SK-N-SH (cell line): ENCODE results near the gene PBX3. TPM values are rescaled to one million over a fixed set of nuclear protein-coding genes. Genes with fewer than 3 reads are reported as not detected.
A peak's percentile ranks its signal among the peaks of the same experiment; 100 is the strongest.

Source experiments
- CTCF ChIA-PET: fragments of 300-600, 350-600 bp; formaldehyde crosslinking; extraction: SDS; loops from one replicate; lab custom pipeline; 2021; lab: Yijun Ruan, JAX
- POLR2A ChIA-PET: fragments of 350-600 bp; sonication (Branson Sonifier 250); formaldehyde crosslinking; extraction: SDS; loops from one replicate; lab custom pipeline; 2020; ENCODE audit warnings: antibody characterized with exemption, inconsistent platforms; lab: Yijun Ruan, JAX
- DNase-seq: peaks from one replicate; pipeline ENCODE4 v3.0.0; 2012
- H2AFZ ChIP-seq: fragments of 200-600 bp; sonication (generic); 2 replicates; pipeline ENCODE4 v1.8.1; 2016; ENCODE audit warnings: antibody characterized with exemption, mild to moderate bottlenecking, low read depth
- H3F3A ChIP-seq: fragments of 200-600 bp; sonication (generic); replicated peaks from 2 replicates; pipeline ENCODE3; 2016; ENCODE audit warnings: antibody characterized with exemption, mild to moderate bottlenecking; ENCODE audit not compliant: insufficient read depth
- H3K27ac ChIP-seq, 2 experiments: fragments of 200-500 bp in 1 of 2; fragments of 200-600 bp in 1 of 2; sonication (Bioruptor generic) in 1 of 2; sonication (generic), shearing (Covaris generic) in 1 of 2; 2 replicates each; pipeline versions ENCODE4 v1.5.1 to v1.6.1; 2014 to 2016; ENCODE audit warnings: low read depth in 2 of 2, inconsistent platforms in 1 of 2, low read length in 1 of 2, mild to moderate bottlenecking in 1 of 2, mixed read lengths in 1 of 2
- H3K27me3 ChIP-seq: fragments of 200-600 bp; sonication (generic), shearing (Covaris generic); 2 replicates; pipeline ENCODE4 v1.6.1; 2016; ENCODE audit warnings: mixed run types; ENCODE audit not compliant: insufficient read depth
- H3K36me3 ChIP-seq, 2 experiments: fragments of 200-500 bp in 1 of 2; fragments of 200-600 bp in 1 of 2; sonication (Bioruptor generic) in 1 of 2; sonication (generic) in 1 of 2; replicated peaks in 1 of 2; 2 replicates each; pipeline versions ENCODE3 to v1.5.1; 2014 to 2016; ENCODE audit warnings: low read length in 1 of 2, mild to moderate bottlenecking in 1 of 2; ENCODE audit not compliant: insufficient read depth in 2 of 2, control insufficient read depth in 1 of 2
- H3K4me1 ChIP-seq, 2 experiments: fragments of 200-500 bp in 1 of 2; fragments of 200-600 bp in 1 of 2; sonication (Bioruptor generic) in 1 of 2; sonication (generic), shearing (Covaris generic) in 1 of 2; 2 replicates each; pipeline versions ENCODE4 v1.5.1 to v1.6.1; 2014 to 2016; ENCODE audit warnings: low read depth in 1 of 2, low read length in 1 of 2, mixed run types in 1 of 2; ENCODE audit not compliant: insufficient read depth in 2 of 2, control insufficient read depth in 1 of 2
- H3K4me2 ChIP-seq: fragments of 200-600 bp; sonication (generic), shearing (Covaris generic); 2 replicates; pipeline ENCODE4 v1.6.1; 2017; ENCODE audit warnings: mixed run types
- H3K4me3 ChIP-seq, 2 experiments: fragments of 200-500 bp in 1 of 2; fragments of 200-600 bp in 1 of 2; sonication (Bioruptor generic) in 1 of 2; sonication (generic), shearing (Covaris generic) in 1 of 2; 2 replicates each; pipeline versions ENCODE4 v1.5.1 to v1.8.1; 2014 to 2016; ENCODE audit warnings: low read depth in 2 of 2, inconsistent platforms in 1 of 2, low read length in 1 of 2, mild to moderate bottlenecking in 1 of 2, mixed read lengths in 1 of 2, moderate library complexity in 1 of 2
- H3K79me2 ChIP-seq: fragments of 200-600 bp; sonication (generic); 2 replicates; pipeline ENCODE4 v1.8.1; 2017; ENCODE audit warnings: mild to moderate bottlenecking; ENCODE audit not compliant: insufficient read depth
- H3K9ac ChIP-seq: fragments of 200-600 bp; sonication (generic); 2 replicates; pipeline ENCODE4 v1.6.1; 2017; ENCODE audit warnings: mixed run types
- H3K9me2 ChIP-seq: fragments of 200-600 bp; sonication (generic); 2 replicates; pipeline ENCODE4 v1.6.1; 2017; ENCODE audit warnings: mixed run types
- H3K9me3 ChIP-seq: fragments of 200-600 bp; sonication (generic); 2 replicates; pipeline ENCODE4 v1.6.1; 2017; ENCODE audit warnings: mixed run types, mild to moderate bottlenecking, moderate library complexity
- H4K20me1 ChIP-seq: fragments of 200-600 bp; sonication (generic); 2 replicates; pipeline ENCODE4 v1.6.1; 2017; ENCODE audit warnings: mild to moderate bottlenecking, mixed run types; ENCODE audit not compliant: insufficient read depth
- ELF1 ChIP-seq: IDR thresholded peaks from 2 replicates; pipeline ENCODE4 v1.4.0; 2012
- EP300 ChIP-seq, 2 experiments: IDR thresholded peaks; 2 replicates each; pipeline versions ENCODE4 v1.4.0 to v1.6.1; 2012; ENCODE audit warnings: borderline replicate concordance in 1 of 2, low read depth in 1 of 2, low read length in 1 of 2
- FOSL2 ChIP-seq: IDR thresholded peaks from 2 replicates; pipeline ENCODE4 v1.4.0; 2012; ENCODE audit warnings: low read depth, mild to moderate bottlenecking, moderate library complexity, borderline replicate concordance
- FOXM1 ChIP-seq: IDR thresholded peaks from 2 replicates; pipeline ENCODE4 v1.4.0; 2012; ENCODE audit warnings: low read depth, mild to moderate bottlenecking
- GATA2 ChIP-seq: sonication (generic); formaldehyde crosslinking; IDR thresholded peaks from 2 replicates; pipeline ENCODE4 v1.5.0; 2020; ENCODE audit warnings: mild to moderate bottlenecking, missing genetic modification reagents
- MEF2A ChIP-seq: IDR thresholded peaks from 2 replicates; pipeline ENCODE4 v1.4.0; 2012; ENCODE audit warnings: low read depth, borderline replicate concordance
- MXI1 ChIP-seq: IDR thresholded peaks from 2 replicates; pipeline ENCODE4 v1.6.1; 2012; ENCODE audit warnings: mild to moderate bottlenecking, low read depth, low read length, improper control_type of control experiment
- NRF1 ChIP-seq: IDR thresholded peaks from 2 replicates; pipeline ENCODE4 v1.6.1; 2012; ENCODE audit warnings: low read depth, mild to moderate bottlenecking, low read length
- POLR2AphosphoS5 ChIP-seq: IDR thresholded peaks from 2 replicates; pipeline ENCODE4 v1.6.1; 2012; ENCODE audit warnings: low read depth, low read length
- RCOR1 ChIP-seq: fragments of 150-350 bp; IDR thresholded peaks from 2 replicates; pipeline ENCODE4 v1.6.1; 2017; ENCODE audit warnings: antibody characterized with exemption, low read length
- RXRA ChIP-seq: IDR thresholded peaks from 2 replicates; pipeline ENCODE4 v1.4.0; 2012; ENCODE audit warnings: low read depth, mild to moderate bottlenecking, borderline replicate concordance
- SIN3A ChIP-seq: IDR thresholded peaks from 2 replicates; pipeline ENCODE4 v1.6.1; 2012; ENCODE audit warnings: low read depth, mild to moderate bottlenecking, low read length, moderate library complexity, borderline replicate concordance
- TAF1 ChIP-seq: IDR thresholded peaks from 2 replicates; pipeline ENCODE4 v1.6.1; 2012; ENCODE audit warnings: low read depth, mild to moderate bottlenecking, low read length, moderate library complexity, borderline replicate concordance
- TCF12 ChIP-seq: IDR thresholded peaks from 2 replicates; pipeline ENCODE4 v1.4.0; 2012
- WGBS: methylation state at CpG from one replicate; pipeline ENCODE4 v1.1.6; 2017; ENCODE audit warnings: low lambda C conversion rate; 5-methylcytosine and 5-hydroxymethylcytosine counted together
- polyA plus RNA-seq, 3 experiments: library from polyadenylated mRNA; depleted of rRNA; stranded (reverse); fragments of >200 nt; gene quantifications; 2 replicates each; pipeline ENCODE4 v1.2.3, GENCODE V29; 2012
- TF ChIP-seq, protein P1 (sequence below): IDR thresholded peaks from 2 replicates; pipeline ENCODE4; 2012
- TF ChIP-seq, protein P2 (sequence below): IDR thresholded peaks from 2 replicates; pipeline ENCODE4 v1.4.0; 2012; ENCODE audit warnings: low read depth
- TF ChIP-seq, protein P3 (sequence below): fragments of 150-350 bp; IDR thresholded peaks from 2 replicates; pipeline ENCODE4 v1.6.1; 2017; ENCODE audit warnings: antibody characterized with exemption, low read length, low read depth, borderline replicate concordance
- TF ChIP-seq, protein P4 (sequence below): IDR thresholded peaks from 2 replicates; pipeline ENCODE4 v1.6.1; 2012; ENCODE audit warnings: mild to moderate bottlenecking, low read depth, low read length, moderate library complexity
- TF ChIP-seq, protein P5 (sequence below): fragments of 200-600 bp; sonication (generic); IDR thresholded peaks from 2 replicates; pipeline ENCODE4 v1.6.1; 2017; ENCODE audit warnings: antibody characterized with exemption, mild to moderate bottlenecking, moderate library complexity
- TF ChIP-seq, protein P6 (sequence below): IDR thresholded peaks from 2 replicates; pipeline ENCODE4 v1.4.0; 2012; ENCODE audit warnings: low read depth, borderline replicate concordance

Gene PBX3
- polyA plus RNA-seq, 1 of the 3 experiments (the other 2 are of a cell fraction), result 73.0 TPM

DNA sequence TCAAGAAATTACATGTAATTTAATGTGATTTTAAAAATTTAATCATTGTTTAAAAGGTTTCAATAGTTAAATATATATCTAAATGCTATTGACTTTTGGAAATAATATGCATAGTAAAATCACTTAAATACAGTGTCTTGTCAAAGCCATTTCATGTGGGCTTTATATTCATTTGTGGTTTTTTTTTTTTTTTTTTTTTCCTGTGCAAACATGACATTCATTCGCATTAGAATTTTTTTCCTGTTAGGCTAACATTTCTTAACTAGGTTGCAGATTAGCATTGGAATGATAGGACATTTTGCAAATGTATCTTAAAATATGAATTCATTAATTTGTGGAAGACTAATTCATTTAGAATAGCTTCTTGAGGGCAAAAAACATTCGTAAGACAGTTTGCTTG lies 149.8 kb downstream of the PBX3 start:
- POLR2A ChIA-PET, result no interaction called here
- peaks cover 0 to 43% of the 10 kb centered on the region in 2 experiments; a peak in 3 of 4 replicates for H3K4me1 ChIP-seq

More for the DNA sequence above, 149.8 kb downstream of the PBX3 start:
- peak overlapping the region in 1 of 2 experiments; percentile 14; a peak in 1 of 4 replicates for H3K27ac ChIP-seq
- TF ChIP-seq MEF2A (no peak), TCF12 (no peak), ELF1 (no peak), RCOR1 (no peak), GATA2 (no peak), MXI1 (no peak), EP300 (IDR thresholded peaks at IDR 0.05; ENCODE audit: borderline replicate concordance in 1 of 2, low read depth in 1 of 2, low read length in 1 of 2) (no peak), POLR2AphosphoS5 (no peak), RXRA (no peak), SIN3A (no peak), FOXM1 (no peak), TAF1 (no peak), FOSL2 (no peak), NRF1 (no peak)
- TF ChIP-seq, protein P1, sequence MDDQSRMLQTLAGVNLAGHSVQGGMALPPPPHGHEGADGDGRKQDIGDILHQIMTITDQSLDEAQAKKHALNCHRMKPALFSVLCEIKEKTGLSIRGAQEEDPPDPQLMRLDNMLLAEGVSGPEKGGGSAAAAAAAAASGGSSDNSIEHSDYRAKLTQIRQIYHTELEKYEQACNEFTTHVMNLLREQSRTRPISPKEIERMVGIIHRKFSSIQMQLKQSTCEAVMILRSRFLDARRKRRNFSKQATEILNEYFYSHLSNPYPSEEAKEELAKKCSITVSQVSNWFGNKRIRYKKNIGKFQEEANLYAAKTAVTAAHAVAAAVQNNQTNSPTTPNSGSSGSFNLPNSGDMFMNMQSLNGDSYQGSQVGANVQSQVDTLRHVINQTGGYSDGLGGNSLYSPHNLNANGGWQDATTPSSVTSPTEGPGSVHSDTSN, result no peak
- TF ChIP-seq, protein P2, sequence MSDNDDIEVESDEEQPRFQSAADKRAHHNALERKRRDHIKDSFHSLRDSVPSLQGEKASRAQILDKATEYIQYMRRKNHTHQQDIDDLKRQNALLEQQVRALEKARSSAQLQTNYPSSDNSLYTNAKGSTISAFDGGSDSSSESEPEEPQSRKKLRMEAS, result no peak
- TF ChIP-seq, protein P3, sequence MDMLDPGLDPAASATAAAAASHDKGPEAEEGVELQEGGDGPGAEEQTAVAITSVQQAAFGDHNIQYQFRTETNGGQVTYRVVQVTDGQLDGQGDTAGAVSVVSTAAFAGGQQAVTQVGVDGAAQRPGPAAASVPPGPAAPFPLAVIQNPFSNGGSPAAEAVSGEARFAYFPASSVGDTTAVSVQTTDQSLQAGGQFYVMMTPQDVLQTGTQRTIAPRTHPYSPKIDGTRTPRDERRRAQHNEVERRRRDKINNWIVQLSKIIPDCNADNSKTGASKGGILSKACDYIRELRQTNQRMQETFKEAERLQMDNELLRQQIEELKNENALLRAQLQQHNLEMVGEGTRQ, result no peak
- TF ChIP-seq, protein P4, sequence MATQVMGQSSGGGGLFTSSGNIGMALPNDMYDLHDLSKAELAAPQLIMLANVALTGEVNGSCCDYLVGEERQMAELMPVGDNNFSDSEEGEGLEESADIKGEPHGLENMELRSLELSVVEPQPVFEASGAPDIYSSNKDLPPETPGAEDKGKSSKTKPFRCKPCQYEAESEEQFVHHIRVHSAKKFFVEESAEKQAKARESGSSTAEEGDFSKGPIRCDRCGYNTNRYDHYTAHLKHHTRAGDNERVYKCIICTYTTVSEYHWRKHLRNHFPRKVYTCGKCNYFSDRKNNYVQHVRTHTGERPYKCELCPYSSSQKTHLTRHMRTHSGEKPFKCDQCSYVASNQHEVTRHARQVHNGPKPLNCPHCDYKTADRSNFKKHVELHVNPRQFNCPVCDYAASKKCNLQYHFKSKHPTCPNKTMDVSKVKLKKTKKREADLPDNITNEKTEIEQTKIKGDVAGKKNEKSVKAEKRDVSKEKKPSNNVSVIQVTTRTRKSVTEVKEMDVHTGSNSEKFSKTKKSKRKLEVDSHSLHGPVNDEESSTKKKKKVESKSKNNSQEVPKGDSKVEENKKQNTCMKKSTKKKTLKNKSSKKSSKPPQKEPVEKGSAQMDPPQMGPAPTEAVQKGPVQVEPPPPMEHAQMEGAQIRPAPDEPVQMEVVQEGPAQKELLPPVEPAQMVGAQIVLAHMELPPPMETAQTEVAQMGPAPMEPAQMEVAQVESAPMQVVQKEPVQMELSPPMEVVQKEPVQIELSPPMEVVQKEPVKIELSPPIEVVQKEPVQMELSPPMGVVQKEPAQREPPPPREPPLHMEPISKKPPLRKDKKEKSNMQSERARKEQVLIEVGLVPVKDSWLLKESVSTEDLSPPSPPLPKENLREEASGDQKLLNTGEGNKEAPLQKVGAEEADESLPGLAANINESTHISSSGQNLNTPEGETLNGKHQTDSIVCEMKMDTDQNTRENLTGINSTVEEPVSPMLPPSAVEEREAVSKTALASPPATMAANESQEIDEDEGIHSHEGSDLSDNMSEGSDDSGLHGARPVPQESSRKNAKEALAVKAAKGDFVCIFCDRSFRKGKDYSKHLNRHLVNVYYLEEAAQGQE, result no peak
- TF ChIP-seq, protein P5, sequence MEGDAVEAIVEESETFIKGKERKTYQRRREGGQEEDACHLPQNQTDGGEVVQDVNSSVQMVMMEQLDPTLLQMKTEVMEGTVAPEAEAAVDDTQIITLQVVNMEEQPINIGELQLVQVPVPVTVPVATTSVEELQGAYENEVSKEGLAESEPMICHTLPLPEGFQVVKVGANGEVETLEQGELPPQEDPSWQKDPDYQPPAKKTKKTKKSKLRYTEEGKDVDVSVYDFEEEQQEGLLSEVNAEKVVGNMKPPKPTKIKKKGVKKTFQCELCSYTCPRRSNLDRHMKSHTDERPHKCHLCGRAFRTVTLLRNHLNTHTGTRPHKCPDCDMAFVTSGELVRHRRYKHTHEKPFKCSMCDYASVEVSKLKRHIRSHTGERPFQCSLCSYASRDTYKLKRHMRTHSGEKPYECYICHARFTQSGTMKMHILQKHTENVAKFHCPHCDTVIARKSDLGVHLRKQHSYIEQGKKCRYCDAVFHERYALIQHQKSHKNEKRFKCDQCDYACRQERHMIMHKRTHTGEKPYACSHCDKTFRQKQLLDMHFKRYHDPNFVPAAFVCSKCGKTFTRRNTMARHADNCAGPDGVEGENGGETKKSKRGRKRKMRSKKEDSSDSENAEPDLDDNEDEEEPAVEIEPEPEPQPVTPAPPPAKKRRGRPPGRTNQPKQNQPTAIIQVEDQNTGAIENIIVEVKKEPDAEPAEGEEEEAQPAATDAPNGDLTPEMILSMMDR, result no peak
- TF ChIP-seq, protein P6, sequence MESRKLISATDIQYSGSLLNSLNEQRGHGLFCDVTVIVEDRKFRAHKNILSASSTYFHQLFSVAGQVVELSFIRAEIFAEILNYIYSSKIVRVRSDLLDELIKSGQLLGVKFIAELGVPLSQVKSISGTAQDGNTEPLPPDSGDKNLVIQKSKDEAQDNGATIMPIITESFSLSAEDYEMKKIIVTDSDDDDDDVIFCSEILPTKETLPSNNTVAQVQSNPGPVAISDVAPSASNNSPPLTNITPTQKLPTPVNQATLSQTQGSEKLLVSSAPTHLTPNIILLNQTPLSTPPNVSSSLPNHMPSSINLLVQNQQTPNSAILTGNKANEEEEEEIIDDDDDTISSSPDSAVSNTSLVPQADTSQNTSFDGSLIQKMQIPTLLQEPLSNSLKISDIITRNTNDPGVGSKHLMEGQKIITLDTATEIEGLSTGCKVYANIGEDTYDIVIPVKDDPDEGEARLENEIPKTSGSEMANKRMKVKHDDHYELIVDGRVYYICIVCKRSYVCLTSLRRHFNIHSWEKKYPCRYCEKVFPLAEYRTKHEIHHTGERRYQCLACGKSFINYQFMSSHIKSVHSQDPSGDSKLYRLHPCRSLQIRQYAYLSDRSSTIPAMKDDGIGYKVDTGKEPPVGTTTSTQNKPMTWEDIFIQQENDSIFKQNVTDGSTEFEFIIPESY, result no peak
- no peaks in the 10 kb centered on the region for H3K9me3 ChIP-seq
- 63% methylated on average over 2 of the region's 2 CpGs for WGBS
- H3F3A ChIP-seq, result peaks cover 10% of the 10 kb centered on the region
- H3K9me2 ChIP-seq, result no peaks in the 10 kb centered on the region
- no peak overlapping the region for H3K4me2 ChIP-seq
- DNase-seq, result no peak
- CTCF ChIA-PET, result interaction anchor here (1.2 to 1.4 kb wide), 2 partner anchors 25 to 338 kb away, joined by 3 to 4 read pairs; no protein-coding TSS in a partner anchor
- peaks cover 0 to 4% of the 10 kb centered on the region in 2 experiments for H3K36me3 ChIP-seq
- H3K9ac ChIP-seq, result no peak overlapping the region
- peaks cover 97% of the 10 kb centered on the region for H3K79me2 ChIP-seq
- no peak overlapping the region for H2AFZ ChIP-seq
- H3K27me3 ChIP-seq, result no peaks in the 10 kb centered on the region
- H4K20me1 ChIP-seq, result peaks cover 24% of the 10 kb centered on the region; the same call in 1 of the 2 replicates
- no peak overlapping the region for H3K4me3 ChIP-seq
